ENCODE results near the gene RNF149. TPM values are rescaled to one million over a fixed set of nuclear protein-coding genes. Genes with fewer than 3 reads are reported as not detected.
"Not testable (repeated sequence)": the region's sequence is repeated elsewhere in the genome, so short reads cannot be mapped to it uniquely, and the experiment has no call there.

The RNF149 gene
- total RNA-seq, 1 donor = 73.1 TPM

- no peak for TF ChIP-seq CTCF (IDR thresholded peaks at IDR 0.05; ENCODE audit: extremely low read depth, low read depth, low read length)
- Histone ChIP-seq H2AFZ (ENCODE audit: low read length) (peak overlapping the region; percentile 2), H3K4me2 (ENCODE audit: insufficient read depth, low read length) (no peak overlapping the region), H4K20me1 (ENCODE audit: insufficient read depth, low read length) (no peaks in the 10 kb centered on the region), H3K27me3 (ENCODE audit: insufficient read depth, low read length) (no peaks in the 10 kb centered on the region), H3K4me1 (ENCODE audit: insufficient read depth, low read length) (no peaks in the 10 kb centered on the region), H3K4me3 (ENCODE audit: insufficient read depth, low read length) (no peak overlapping the region), H3K79me2 (ENCODE audit: insufficient read depth, low read length) (no peaks in the 10 kb centered on the region), H3K36me3 (ENCODE audit: insufficient read depth, low read length) (no peaks in the 10 kb centered on the region), H3K27ac (ENCODE audit: low read depth, low read length) (no peak overlapping the region), H3K9me3 (ENCODE audit: low read depth, low read length) (no peaks in the 10 kb centered on the region)
- no peak for DNase-seq (ENCODE audit: insufficient read length, low spot score, missing footprints)
Observed at GRCh38 chr2:101241158-101241557, 67.3 kb downstream of the RNF149 start.

GRCh38 chr2:101240694-101241093, 67.8 kb downstream of the RNF149 start:
- H3K9me3 ChIP-seq (ENCODE audit: low read depth, low read length); H3K4me1 ChIP-seq (ENCODE audit: insufficient read depth, low read length); H3K36me3 ChIP-seq (ENCODE audit: insufficient read depth, low read length); H3K27ac ChIP-seq (ENCODE audit: low read depth, low read length); H3K79me2 ChIP-seq (ENCODE audit: insufficient read depth, low read length); H4K20me1 ChIP-seq (ENCODE audit: insufficient read depth, low read length); H3K4me3 ChIP-seq (ENCODE audit: insufficient read depth, low read length); H3K4me2 ChIP-seq (ENCODE audit: insufficient read depth, low read length); DNase-seq (ENCODE audit: insufficient read length, low spot score, missing footprints); H3K27me3 ChIP-seq (ENCODE audit: insufficient read depth, low read length): not testable (repeated sequence)
- peak overlapping the region; percentile 2 for H2AFZ ChIP-seq (ENCODE audit: low read length)
- peak; percentile 48 for TF ChIP-seq CTCF (IDR thresholded peaks at IDR 0.05; ENCODE audit: extremely low read depth, low read depth, low read length)

GRCh38 chr2:101239760-101240118, 68.8 kb downstream of the RNF149 start:
- H3K79me2 ChIP-seq (ENCODE audit: insufficient read depth, low read length); H3K4me1 ChIP-seq (ENCODE audit: insufficient read depth, low read length); H3K9me3 ChIP-seq (ENCODE audit: low read depth, low read length); H2AFZ ChIP-seq (ENCODE audit: low read length); H3K4me2 ChIP-seq (ENCODE audit: insufficient read depth, low read length); H4K20me1 ChIP-seq (ENCODE audit: insufficient read depth, low read length); H3K36me3 ChIP-seq (ENCODE audit: insufficient read depth, low read length); H3K27me3 ChIP-seq (ENCODE audit: insufficient read depth, low read length); H3K4me3 ChIP-seq (ENCODE audit: insufficient read depth, low read length); DNase-seq (ENCODE audit: insufficient read length, low spot score, missing footprints); H3K27ac ChIP-seq (ENCODE audit: low read depth, low read length): not testable (repeated sequence)

- H3K4me3 ChIP-seq (ENCODE audit: insufficient read depth, low read length) = no peak overlapping the region
- H2AFZ ChIP-seq (ENCODE audit: low read length) = no peak overlapping the region
- no peak overlapping the region for H3K4me2 ChIP-seq (ENCODE audit: insufficient read depth, low read length)
- no peaks in the 10 kb centered on the region for H3K79me2 ChIP-seq (ENCODE audit: insufficient read depth, low read length)
- H3K36me3 ChIP-seq (ENCODE audit: insufficient read depth, low read length) = no peaks in the 10 kb centered on the region
- H3K9me3 ChIP-seq (ENCODE audit: low read depth, low read length) = no peaks in the 10 kb centered on the region
- H3K27ac ChIP-seq (ENCODE audit: low read depth, low read length) = no peak overlapping the region
- DNase-seq (ENCODE audit: insufficient read length, low spot score, missing footprints) = no peak
- TF ChIP-seq CTCF (IDR thresholded peaks at IDR 0.05; ENCODE audit: extremely low read depth, low read depth, low read length) = no peak
- no peaks in the 10 kb centered on the region for H3K27me3 ChIP-seq (ENCODE audit: insufficient read depth, low read length)
- H4K20me1 ChIP-seq (ENCODE audit: insufficient read depth, low read length) = no peaks in the 10 kb centered on the region
- H3K4me1 ChIP-seq (ENCODE audit: insufficient read depth, low read length) = no peaks in the 10 kb centered on the region
Observed at GRCh38 chr2:101238930-101239759, 69.4 kb downstream of the RNF149 start.

- not testable (repeated sequence) for H4K20me1 ChIP-seq (ENCODE audit: insufficient read depth, low read length); H3K4me3 ChIP-seq (ENCODE audit: insufficient read depth, low read length); H3K4me2 ChIP-seq (ENCODE audit: insufficient read depth, low read length); H3K27ac ChIP-seq (ENCODE audit: low read depth, low read length); H3K27me3 ChIP-seq (ENCODE audit: insufficient read depth, low read length); H2AFZ ChIP-seq (ENCODE audit: low read length); H3K4me1 ChIP-seq (ENCODE audit: insufficient read depth, low read length); DNase-seq (ENCODE audit: insufficient read length, low spot score, missing footprints); H3K36me3 ChIP-seq (ENCODE audit: insufficient read depth, low read length); H3K79me2 ChIP-seq (ENCODE audit: insufficient read depth, low read length); H3K9me3 ChIP-seq (ENCODE audit: low read depth, low read length)
Observed at GRCh38 chr2:101237944-101238343, 70.6 kb downstream of the RNF149 start.

- H3K4me1 ChIP-seq (ENCODE audit: insufficient read depth, low read length); H3K36me3 ChIP-seq (ENCODE audit: insufficient read depth, low read length); DNase-seq (ENCODE audit: insufficient read length, low spot score, missing footprints); H2AFZ ChIP-seq (ENCODE audit: low read length); H3K4me2 ChIP-seq (ENCODE audit: insufficient read depth, low read length); H4K20me1 ChIP-seq (ENCODE audit: insufficient read depth, low read length); H3K27me3 ChIP-seq (ENCODE audit: insufficient read depth, low read length); H3K79me2 ChIP-seq (ENCODE audit: insufficient read depth, low read length); H3K9me3 ChIP-seq (ENCODE audit: low read depth, low read length); H3K27ac ChIP-seq (ENCODE audit: low read depth, low read length); H3K4me3 ChIP-seq (ENCODE audit: insufficient read depth, low read length): not testable (repeated sequence)
Observed at GRCh38 chr2:101235956-101236355, 72.5 kb downstream of the RNF149 start.

Measured in osteoblast (primary cell).